NCI-H345 treated with DMSO at 0.1 percent for 48 hours (cell line): ENCODE results near the gene UHRF1.

ENCODE experiments used
- DNase-seq: peaks from one replicate; lab custom pipeline; 2025; ENCODE audit not compliant: unreplicated experiment; lab: John Stamatoyannopoulos, UW

The UHRF1 gene

DNA sequence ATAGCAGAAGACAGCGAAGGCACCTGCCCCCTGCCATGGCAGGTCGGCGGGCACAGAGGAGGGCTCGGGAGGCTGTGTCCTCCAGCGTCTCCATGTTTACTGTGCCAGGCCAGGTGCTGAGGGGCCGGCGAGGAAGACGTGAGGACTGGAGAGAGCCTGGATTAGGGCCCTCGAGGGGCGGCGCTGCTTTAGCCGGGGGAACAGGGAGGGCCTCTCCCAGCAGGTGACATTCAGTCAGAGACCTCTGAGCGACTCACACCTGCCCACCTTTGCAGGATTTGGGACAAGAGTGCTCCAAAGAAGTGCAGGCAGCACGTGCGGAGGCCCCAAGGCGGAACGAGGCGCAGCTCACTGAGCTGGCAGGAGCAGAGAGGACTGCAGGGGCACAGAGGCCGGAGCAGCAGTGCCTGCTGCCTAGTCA is 77.2 kb downstream of the UHRF1 start:
- peak; percentile 33 for DNase-seq

DNA sequence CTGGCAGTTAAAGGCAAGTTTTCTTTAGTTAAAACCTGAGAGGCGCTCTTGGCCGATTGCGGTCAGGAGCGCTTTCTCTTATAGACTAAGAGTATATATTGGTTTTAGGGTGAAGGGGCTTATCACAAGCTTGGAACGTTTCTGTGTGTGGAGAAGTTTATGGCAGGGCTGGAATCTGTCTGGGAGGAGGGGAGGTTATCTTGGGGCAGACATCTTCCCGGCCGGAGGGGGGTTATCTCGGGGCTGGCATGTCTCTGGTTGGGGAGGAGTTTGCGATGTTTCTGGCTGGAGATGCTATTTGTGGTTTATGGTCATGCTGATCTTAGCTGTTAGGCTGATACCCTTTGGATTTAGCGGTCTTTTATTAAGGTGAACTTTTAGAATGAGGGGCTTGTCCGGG is 78.0 kb downstream of the UHRF1 start:
- no peak for DNase-seq

DNA sequence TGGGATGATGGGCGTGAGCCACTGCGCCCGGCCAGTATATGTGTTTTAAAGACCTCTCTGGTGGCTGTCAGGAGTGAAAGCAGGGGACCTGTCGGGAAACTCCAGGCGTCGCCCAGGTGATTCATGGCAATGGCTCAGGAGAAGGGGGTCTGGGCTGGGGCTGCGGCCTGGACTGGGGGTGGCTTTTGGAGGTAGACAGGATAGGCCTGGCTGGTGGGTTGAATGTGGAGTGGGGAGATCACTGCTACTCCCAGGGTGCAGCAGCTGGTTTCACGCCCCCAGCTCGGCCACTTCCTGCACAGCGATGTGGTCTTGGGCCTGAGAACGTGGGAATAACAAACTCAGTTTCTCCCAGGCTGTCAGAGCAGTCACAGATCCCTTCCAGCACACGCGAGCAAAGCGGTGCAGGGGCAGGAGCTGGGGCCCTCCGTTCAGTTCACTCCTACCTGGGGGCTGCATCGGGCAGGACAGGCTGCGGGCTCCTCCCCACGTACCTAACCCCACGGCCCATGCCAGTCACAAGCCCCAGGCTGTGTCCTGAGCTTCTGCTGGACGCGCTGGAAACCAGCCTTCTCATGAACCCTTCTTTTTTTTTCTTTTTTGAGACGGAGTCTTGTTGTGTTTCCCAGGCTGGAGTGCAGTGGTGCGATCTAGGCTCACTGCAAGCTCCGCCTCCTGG is 78.5 kb downstream of the UHRF1 start:
- DNase-seq, result no peak

DNA sequence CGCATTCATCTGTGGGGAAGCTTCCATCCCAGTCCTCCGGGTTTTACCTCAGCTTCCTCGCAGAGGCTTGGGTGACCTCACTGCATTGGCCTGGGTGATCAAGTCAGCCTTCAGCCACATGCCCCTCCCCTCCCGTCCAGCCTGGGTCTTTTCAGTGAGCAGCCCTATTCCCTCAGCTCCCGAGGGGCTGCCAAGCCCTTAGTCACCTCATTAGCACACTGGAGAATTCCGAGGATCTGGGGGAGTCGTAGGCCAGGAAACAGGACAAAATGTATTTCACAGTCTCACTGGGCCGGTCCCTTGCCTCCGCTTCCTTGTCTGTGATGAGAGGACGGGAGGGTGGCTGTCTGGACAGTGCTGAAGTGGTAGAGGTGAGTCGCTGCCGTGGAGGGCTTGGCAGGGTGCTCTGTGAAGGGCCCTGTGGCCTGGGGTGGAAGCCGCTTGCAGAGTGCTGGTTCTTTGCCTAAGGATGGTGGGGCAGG is 79.5 kb downstream of the UHRF1 start:
- DNase-seq, result no peak

DNA sequence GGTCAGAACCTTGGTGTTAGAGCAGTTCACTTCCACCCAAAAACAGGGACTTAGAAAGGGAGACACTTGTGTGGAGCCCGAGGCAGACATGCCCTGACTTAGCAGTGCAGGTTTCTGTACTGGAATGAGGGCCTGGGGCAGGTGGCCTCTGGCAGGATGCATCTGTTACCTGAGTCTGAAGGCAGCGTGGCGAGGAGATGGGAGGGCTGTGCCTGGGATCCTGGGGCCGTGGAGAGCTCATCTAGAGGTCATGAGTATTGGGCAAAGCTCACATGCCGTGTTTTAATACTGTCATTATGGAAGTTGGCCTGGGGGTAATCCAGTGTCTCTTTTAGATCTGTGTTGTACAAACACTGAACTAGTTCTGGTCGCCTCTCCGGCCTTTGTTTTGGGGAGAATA is 81.0 kb downstream of the UHRF1 start:
- no peak for DNase-seq

DNA sequence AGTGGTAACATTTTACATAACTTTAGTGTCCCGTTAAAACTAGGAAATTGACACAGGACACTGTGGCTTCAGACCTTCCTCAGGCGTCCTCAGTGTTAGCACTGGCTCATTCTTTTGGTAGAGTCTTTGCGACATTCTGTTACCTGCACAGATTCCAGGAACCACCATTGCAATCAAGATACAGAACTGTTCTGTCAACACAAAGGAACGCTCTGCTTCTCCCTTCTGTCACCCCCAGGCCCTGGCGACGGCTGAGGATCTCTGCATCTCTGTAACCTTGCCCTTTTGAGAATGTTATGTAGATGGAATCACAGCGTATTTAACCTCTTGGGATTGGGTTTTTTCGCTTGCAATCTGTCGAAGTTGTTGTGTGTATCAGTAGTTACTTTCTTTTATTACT is 82.2 kb downstream of the UHRF1 start:
- DNase-seq, result no peak

DNA sequence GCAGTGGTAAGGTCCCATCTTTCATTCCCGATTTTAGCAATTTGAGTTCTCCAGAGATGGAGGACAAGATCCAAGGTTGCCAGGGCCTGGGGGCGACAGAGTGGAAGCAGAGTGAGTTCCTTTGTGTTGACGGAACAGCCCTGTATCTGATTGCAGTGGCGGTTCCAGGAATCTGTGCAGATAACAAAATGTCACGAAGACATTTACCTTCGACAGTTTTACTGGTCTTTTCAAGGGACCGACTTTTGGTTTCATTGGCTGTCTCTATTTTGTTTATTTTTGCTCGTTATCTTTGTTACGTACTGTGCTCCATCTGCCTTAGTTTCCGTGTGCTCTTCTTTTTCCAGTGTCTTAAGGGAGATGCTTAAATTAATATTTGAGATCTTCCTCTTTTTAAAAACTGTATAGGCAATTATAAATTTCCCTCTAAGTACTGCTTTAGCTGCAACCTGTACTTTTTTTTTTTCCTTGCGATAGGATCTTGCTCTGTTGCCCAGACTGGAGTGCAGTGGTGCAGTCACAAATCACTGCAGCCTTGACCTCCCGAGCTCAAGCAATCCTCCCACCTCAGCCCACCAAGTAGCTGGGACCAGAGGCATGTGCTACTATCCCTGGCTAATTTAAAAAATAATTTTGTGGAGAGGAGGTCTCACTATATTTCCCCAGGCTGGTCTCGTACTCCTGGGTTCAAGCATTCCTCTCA is 82.8 kb downstream of the UHRF1 start:
- DNase-seq, result no peak

DNA sequence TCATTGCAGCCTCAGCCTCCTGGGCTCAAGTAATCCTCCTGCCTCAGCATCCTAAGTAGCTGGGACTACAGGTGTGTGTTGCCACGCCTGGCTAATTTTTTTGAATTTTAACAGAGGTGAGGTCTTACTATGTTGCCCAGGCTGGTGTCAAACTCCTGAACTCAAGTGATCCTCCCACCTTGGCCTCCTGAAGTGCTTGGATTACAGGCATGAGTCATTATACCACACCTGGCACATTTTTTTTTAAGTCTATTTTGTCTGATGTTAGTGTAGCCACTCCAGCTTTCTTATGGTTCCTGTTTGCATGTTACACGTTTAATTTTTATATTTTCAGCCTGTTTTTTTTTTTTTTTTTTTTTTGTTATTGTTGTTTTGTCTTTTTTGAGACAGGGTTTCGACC is 84.4 kb downstream of the UHRF1 start:
- peak; percentile 14 for DNase-seq

DNA sequence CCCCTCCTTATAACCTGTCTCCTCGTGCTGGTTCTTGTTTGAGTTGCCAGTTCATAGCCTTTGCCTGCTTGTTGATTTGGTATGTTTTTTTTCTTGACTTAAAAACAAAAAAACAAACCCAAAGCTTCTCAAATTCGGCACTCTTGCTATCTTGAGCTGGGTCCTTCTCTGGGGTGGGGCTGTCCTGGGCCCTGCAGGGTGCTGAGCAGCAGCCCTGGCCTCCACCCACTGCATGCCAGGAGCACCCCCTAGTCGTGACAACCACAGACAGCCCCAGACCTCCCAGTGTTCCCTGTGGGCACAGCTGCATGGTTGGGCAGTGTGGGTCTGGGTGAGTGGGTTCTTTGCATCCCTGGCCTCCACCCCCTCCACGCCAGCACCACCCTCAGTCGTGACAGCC is 87.4 kb downstream of the UHRF1 start:
- DNase-seq, result no peak

DNA sequence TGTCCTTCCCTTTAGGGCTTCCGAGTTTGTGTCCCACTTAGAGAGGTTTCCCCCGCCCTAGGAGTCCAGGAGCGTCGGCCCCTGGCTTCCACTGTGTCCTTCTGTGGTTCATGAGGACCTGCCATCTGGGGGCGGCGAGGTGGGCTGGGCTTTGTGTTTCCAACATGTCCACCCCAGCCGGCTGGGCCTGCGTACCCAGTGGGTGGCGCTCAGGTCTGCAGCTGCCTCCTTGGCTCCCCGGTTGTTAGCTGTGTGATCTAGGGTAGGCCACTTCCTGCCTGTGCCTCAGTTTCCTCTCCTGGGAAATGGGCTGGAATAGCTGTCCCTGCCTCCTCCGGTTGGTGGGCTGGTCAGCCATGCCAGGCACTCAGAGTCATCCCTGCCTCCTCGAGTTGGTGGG is 88.0 kb downstream of the UHRF1 start:
- DNase-seq, result no peak

DNA sequence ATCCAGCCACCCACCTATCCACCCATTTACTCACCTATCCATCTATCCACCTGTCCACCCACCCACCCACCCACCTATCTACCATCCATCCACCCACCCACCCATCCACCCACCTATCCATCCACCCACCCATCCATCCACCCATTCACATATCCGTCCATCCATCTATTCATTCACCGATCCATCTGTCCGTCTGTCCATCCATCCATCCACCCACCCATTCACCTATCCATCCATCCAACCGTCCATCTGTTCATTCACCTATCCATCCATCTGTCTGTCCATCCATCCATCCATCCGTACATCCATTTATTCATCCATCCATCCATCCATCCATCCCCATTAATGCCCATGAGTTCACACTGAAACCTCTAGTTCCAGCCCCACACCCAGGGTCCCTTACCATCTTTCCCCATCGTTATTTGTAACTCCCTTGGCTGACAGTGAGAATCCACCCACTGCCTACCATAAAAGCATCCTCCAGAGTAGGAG is 90.9 kb downstream of the UHRF1 start:
- DNase-seq, result no peak

DNA sequence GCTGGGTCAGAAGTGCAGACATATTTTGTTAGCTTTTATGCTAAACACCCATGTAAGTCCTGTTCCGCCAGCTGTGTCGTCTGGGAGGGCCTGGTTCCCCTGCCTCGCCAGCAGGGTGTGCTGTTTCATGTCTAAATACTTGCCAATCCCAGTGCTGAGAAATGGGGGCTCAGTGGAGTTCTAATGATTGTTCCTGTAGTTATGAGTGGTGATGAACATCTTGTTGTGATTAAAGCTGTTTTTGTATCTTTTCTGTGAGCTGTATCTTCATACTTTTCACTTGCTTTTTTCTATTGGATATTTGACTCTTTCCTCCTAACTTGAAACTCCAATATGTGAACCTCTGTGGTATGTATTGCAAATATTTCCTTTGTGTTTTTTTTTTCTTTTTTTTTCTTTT is 92.3 kb downstream of the UHRF1 start:
- DNase-seq, result no peak

DNA sequence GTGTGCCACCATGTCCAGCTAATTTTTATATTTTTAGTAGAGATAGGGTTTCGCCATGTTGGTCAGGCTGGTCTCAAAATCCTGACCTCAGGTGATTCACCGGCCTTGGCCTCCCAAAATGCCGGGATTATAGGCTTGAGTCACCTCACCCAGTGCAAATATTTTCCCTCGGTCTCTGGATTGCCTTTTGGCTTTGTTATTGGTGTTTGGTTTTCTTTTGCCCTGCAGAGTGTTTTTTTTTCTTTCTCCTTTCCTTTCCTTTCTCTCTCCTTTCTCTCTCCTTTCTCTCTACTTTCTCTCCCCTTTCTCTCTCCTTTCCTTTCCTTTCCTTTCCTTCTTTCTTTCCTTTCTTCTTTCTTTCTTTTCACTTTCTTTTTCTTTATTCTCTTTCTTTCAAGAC is 92.8 kb downstream of the UHRF1 start:
- no peak for DNase-seq

DNA sequence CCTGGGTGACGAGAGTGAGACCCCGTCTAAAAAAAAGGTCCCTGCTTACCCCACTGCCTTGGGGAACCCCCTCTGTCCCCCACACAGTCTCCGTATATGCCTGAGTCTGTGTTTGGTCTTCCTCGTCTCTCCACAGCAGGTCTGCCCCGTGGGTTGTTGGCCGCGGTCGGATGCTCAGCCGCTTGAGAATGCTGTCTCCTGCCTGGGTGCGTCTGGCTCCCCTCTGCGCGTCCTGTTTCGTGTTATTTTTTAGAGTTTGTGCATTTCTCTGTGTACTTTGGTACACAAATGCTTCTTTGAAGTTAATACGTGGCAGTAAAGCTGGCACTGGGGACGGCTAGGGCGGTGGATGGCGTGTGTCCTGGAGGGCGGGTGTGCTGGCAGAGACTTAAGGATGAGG is 94.5 kb downstream of the UHRF1 start:
- no peak for DNase-seq

DNA sequence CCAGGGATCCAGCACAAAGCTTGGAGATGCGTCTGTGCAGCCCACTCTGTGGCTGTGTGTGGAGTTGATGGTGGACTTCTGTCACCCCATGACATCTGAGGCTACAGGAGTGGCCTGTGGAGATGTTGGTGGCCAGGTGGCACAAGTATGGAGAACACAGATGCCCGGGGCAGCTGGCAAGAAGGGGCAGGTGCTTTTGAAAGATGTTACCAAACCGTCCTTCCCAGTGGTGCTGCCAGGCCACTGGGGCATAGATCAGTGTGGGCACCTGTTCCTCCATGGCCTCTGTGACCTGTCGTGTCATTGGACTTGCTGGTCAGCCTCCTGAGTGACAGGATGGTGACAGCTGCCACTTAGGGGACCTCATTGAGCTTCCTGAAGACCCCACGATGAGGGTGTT is 95.8 kb downstream of the UHRF1 start:
- no peak for DNase-seq

DNA sequence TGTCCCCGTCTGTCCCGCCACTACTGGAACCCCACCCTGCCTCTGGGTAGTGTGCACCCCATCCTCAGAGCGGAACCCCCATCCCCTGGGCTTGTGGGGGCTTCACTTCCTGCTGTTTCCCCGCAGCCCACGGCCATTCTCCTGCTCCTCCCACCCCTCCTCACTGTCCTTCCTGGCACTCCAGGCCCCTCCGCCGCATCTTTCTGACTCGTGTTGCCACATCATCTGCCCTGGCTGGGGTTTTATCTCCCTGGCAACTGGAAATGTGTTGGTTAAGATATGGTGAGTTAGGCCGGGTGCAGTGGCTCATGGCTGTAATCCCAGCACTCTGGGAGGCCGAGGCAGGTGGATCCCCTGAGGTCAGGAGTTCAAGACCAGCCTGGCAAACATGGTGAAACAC is 96.9 kb downstream of the UHRF1 start:
- DNase-seq, result no peak

DNA sequence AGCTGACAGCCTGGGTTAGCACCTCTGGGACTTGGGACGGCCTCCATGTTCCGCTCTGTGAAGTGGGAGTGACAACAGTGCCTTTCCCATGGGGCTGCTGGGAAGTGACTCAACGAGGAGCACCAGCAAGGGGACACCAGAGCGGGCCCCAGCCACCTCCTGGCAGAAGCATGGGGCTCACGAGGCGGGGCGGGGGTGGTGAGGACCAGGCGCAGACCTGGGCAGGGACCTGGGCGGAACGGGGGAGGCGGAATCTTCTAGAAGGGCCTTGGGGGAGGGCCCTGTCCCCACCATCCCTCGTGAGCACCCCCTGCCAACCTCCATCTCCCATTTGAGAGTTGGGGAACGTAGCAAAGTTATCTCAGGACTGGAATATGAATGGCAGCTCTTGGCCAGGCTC is 97.5 kb downstream of the UHRF1 start:
- no peak for DNase-seq
